DND-41 (cell line): ENCODE results near the gene U2SURP.

ENCODE experiments used
- ATAC-seq: fragments of 200-7000 bp; cut with Tn5 transposase; 3 replicates; pipeline ENCODE4 v1.9.1; 2021; ENCODE audit warnings: low read depth; ENCODE audit not compliant: insufficient read depth
- DNase-seq: peaks from one replicate; pipeline ENCODE4 v3.0.0-alpha.2; 2020
- H2AFZ ChIP-seq: 2 replicates; pipeline ENCODE4 v1.6.0; 2012; ENCODE audit warnings: low read depth, low read length
- H3K27ac ChIP-seq: 2 replicates; pipeline ENCODE4 v1.5.1; 2012; ENCODE audit warnings: low read length, inconsistent platforms
- H3K27me3 ChIP-seq: fragments of 200-600 bp; sonication (generic); 2 replicates; pipeline ENCODE4 v1.6.0; 2012; ENCODE audit warnings: low read length, mild to moderate bottlenecking, inconsistent platforms; ENCODE audit not compliant: insufficient read depth, poor library complexity
- H3K36me3 ChIP-seq: 2 replicates; pipeline ENCODE4 v1.5.1; 2012; ENCODE audit warnings: low read length, inconsistent platforms; ENCODE audit not compliant: insufficient read depth
- H3K4me1 ChIP-seq: 2 replicates; pipeline ENCODE4 v1.5.1; 2012; ENCODE audit warnings: mild to moderate bottlenecking, low read length; ENCODE audit not compliant: insufficient read depth
- H3K4me2 ChIP-seq: 2 replicates; pipeline ENCODE4 v1.6.0; 2012; ENCODE audit warnings: mild to moderate bottlenecking, moderate library complexity, low read length, inconsistent platforms; ENCODE audit not compliant: insufficient read depth
- H3K4me3 ChIP-seq, 2 experiments: fragments of 200-600 bp in 1 of 2; shearing (Covaris generic) in 1 of 2; 2 replicates each; pipeline ENCODE4 v1.5.1; 2012 to 2016; ENCODE audit warnings: inconsistent platforms in 2 of 2, low read length in 2 of 2, mild to moderate bottlenecking in 2 of 2, low read depth in 1 of 2, moderate library complexity in 1 of 2
- H3K79me2 ChIP-seq: 2 replicates; pipeline ENCODE4 v1.6.0; 2012; ENCODE audit warnings: low read length, inconsistent platforms; ENCODE audit not compliant: insufficient read depth
- H3K9ac ChIP-seq: 2 replicates; pipeline ENCODE4 v1.6.0; 2012; ENCODE audit warnings: low read depth, mild to moderate bottlenecking, inconsistent platforms, low read length, moderate library complexity
- H3K9me3 ChIP-seq: 2 replicates; pipeline ENCODE4 v1.5.1; 2012; ENCODE audit warnings: low read length, moderate library complexity, mild to moderate bottlenecking, inconsistent platforms; ENCODE audit not compliant: insufficient read depth, severe bottlenecking
- H4K20me1 ChIP-seq: 2 replicates; pipeline ENCODE4 v1.6.0; 2012; ENCODE audit warnings: low read length; ENCODE audit not compliant: insufficient read depth
- CTCF ChIP-seq: IDR thresholded peaks from 2 replicates; pipeline ENCODE4 v1.5.1; 2012; ENCODE audit warnings: borderline replicate concordance, low read length, moderate library complexity, mild to moderate bottlenecking; ENCODE audit not compliant: poor library complexity, severe bottlenecking; ENCODE audit errors: extremely low read depth
- EZH2 ChIP-seq: IDR thresholded peaks from 3 replicates; pipeline ENCODE4 v1.6.1; 2012; ENCODE audit warnings: borderline replicate concordance, low read depth, mild to moderate bottlenecking, moderate library complexity, low read length, inconsistent platforms; ENCODE audit not compliant: severe bottlenecking

The U2SURP gene

GRCh38 chr3:143036557-143036956 lies 35.2 kb downstream of the U2SURP start:
- Histone ChIP-seq H3K4me3 (no peak overlapping the region), H4K20me1 (no peaks in the 10 kb centered on the region), H3K27ac (no peak overlapping the region), H3K27me3 (no peaks in the 10 kb centered on the region), H3K4me2 (no peak overlapping the region), H2AFZ (no peak overlapping the region), H3K9ac (no peak overlapping the region), H3K9me3 (no peaks in the 10 kb centered on the region), H3K36me3 (peaks cover 90% of the 10 kb centered on the region), H3K4me1 (no peaks in the 10 kb centered on the region), H3K79me2 (peaks cover 20% of the 10 kb centered on the region)
- TF ChIP-seq CTCF (no peak), EZH2 (no peak)
- ATAC-seq: no peak
- no peak for DNase-seq

GRCh38 chr3:143037867-143038266 lies 36.5 kb downstream of the U2SURP start:
- no peaks in the 10 kb centered on the region for H3K4me1 ChIP-seq
- DNase-seq: no peak
- H3K9ac ChIP-seq: no peak overlapping the region
- no peak for ATAC-seq
- no peak overlapping the region for H3K27ac ChIP-seq
- no peaks in the 10 kb centered on the region for H3K27me3 ChIP-seq
- peaks cover 90% of the 10 kb centered on the region for H3K36me3 ChIP-seq
- no peak overlapping the region for H2AFZ ChIP-seq
- TF ChIP-seq EZH2: no peak
- peak; percentile 8 for TF ChIP-seq CTCF
- no peak overlapping the region for H3K4me3 ChIP-seq
- H3K4me2 ChIP-seq: no peak overlapping the region
- H3K9me3 ChIP-seq: no peaks in the 10 kb centered on the region
- peaks cover 20% of the 10 kb centered on the region for H3K79me2 ChIP-seq
- H4K20me1 ChIP-seq: no peaks in the 10 kb centered on the region

- DNase-seq: no peak
- Histone ChIP-seq H3K4me1 (no peaks in the 10 kb centered on the region), H2AFZ (no peak overlapping the region), H3K36me3 (peaks cover 91% of the 10 kb centered on the region), H3K27me3 (no peaks in the 10 kb centered on the region), H3K4me3 (no peak overlapping the region), H3K9ac (no peak overlapping the region), H3K27ac (no peak overlapping the region), H3K4me2 (no peak overlapping the region), H4K20me1 (no peaks in the 10 kb centered on the region), H3K9me3 (no peaks in the 10 kb centered on the region), H3K79me2 (peaks cover 20% of the 10 kb centered on the region)
- ATAC-seq: no peak; the same call in 2 of the 3 replicates
- TF ChIP-seq CTCF: peak; percentile 56
- no peak for TF ChIP-seq EZH2
These were observed 39.0 kb downstream of the U2SURP start for GRCh38 chr3:143040261-143040879.
